Suprapubic skin (tissue), 3 donors: ENCODE results near the gene KRT20.

Source experiments
- CTCF ChIP-seq, 2 donors: fragments of 200-600 bp in 1 of 2; fragments of 450-650 bp in 1 of 2; sonication (generic) in 1 of 2; IDR thresholded peaks; one replicate each; pipeline ENCODE4 v1.5.1; 2016 to 2019; ENCODE audit warnings: antibody characterized with exemption in 2 of 2, mild to moderate bottlenecking in 1 of 2, moderate library complexity in 1 of 2
- POLR2A ChIP-seq, 2 donors: fragments of 450-650 bp; IDR thresholded peaks; one replicate each; pipeline ENCODE4 v1.6.1; 2017; ENCODE audit warnings: antibody characterized with exemption in 2 of 2, mild to moderate bottlenecking in 2 of 2, moderate library complexity in 2 of 2

DNA sequence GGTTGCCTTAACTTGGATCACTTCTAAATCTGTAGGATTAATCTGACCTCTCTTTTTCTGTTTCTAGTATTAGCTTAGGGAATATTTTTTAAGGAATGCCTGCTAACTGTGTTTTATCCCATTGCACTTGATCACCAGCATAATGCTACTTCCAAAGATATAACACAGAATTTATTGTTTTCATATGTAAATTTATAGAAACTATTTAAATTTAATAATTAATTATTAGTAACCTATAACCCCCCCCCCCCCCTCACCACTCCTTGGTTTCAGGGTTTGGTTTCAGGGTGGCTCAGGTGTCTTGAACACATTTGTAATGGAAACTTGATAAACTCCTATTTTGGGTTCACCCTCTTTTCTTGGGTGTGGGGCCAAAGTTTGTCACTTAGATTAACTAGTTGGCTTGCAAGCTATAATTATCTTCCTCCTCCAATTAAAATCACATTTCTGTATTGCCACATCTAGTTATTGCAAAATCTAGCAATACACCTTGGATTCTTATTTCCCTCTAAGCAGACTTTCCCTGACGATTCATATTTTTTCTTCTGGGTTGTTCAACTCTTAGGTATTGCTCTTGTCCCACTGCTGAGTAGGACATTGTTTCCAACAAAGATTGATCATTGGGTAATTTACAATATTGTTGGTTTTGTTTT lies 36.3 kb downstream of the KRT20 start:
- TF ChIP-seq CTCF (IDR thresholded peaks at IDR 0.05), result no peak
- TF ChIP-seq POLR2A (IDR thresholded peaks at IDR 0.05), result no peak
